Gastrocnemius medialis (tissue), 4 donors: ENCODE measurements around the gene ANKRD55. TPM values are rescaled to one million over a fixed set of nuclear protein-coding genes. Genes with fewer than 3 reads are reported as not detected.

ENCODE experiments used
- ATAC-seq, 2 donors: fragments of 150-250 bp; one replicate each; pipeline ENCODE4 v1.9.1; 2016
- DNase-seq, 2 donors: peaks; one replicate each; pipeline ENCODE4 v3.0.0-alpha.2; 2019
- H3K27ac ChIP-seq, 4 donors: fragments of 200-600 bp; sonication (generic); 1 replicate in 1 of 4; 2 replicates in 3 of 4; pipeline ENCODE4 v1.5.1; 2016 to 2018; ENCODE audit warnings: mild to moderate bottlenecking in 2 of 4, moderate library complexity in 1 of 4
- H3K27me3 ChIP-seq, 3 donors: fragments of 200-600 bp; sonication (generic) in 2 of 3; 1 replicate in 1 of 3; 2 replicates in 2 of 3; pipeline versions ENCODE4 v1.5.1 to v1.6.0; 2016 to 2019; ENCODE audit warnings: mild to moderate bottlenecking in 1 of 3, moderate library complexity in 1 of 3
- H3K36me3 ChIP-seq, 2 donors: fragments of 200-600 bp; sonication (generic) in 1 of 2; one replicate each; pipeline ENCODE4 v1.5.1; 2017 to 2018
- H3K4me1 ChIP-seq, 2 donors: fragments of 200-600 bp; sonication (generic) in 1 of 2; one replicate each; pipeline ENCODE4 v1.5.1; 2016 to 2017; ENCODE audit warnings: mild to moderate bottlenecking in 2 of 2
- H3K4me3 ChIP-seq, 4 donors: fragments of 200-600 bp; sonication (generic) in 3 of 4; 1 replicate in 1 of 4; 2 replicates in 3 of 4; pipeline ENCODE4 v1.5.1; 2016 to 2019; ENCODE audit warnings: mild to moderate bottlenecking in 2 of 4
- H3K9me3 ChIP-seq, 3 donors: fragments of 200-600 bp; sonication (generic) in 2 of 3; 1 replicate in 1 of 3; 2 replicates in 2 of 3; pipeline ENCODE4 v1.5.1; 2016 to 2019
- POLR2A ChIP-seq, 2 donors: fragments of 450-650 bp; IDR thresholded peaks; one replicate each; pipeline ENCODE4 v1.6.1; 2017; ENCODE audit warnings: antibody characterized with exemption in 2 of 2, mild to moderate bottlenecking in 2 of 2, moderate library complexity in 2 of 2
- in situ Hi-C, 4 donors: fragments of 200-750 bp; cut with MboI; loops; one replicate each; pipeline versions ENCODE4 v1.15.0 to v1.8.0; 2017; ENCODE audit warnings: low sequenced_read_pairs in 4 of 4
- intact Hi-C: fragments of 100-400 bp; cut with DNase I; formaldehyde crosslinking; loops from one replicate; pipeline ENCODE4 v1.15.1; 2023; ENCODE audit warnings: low total_unique reads
- total RNA-seq, 4 donors: library from RNA; depleted of rRNA; stranded (reverse); fragments of >200 nt; gene quantifications; one replicate each; pipeline versions ENCODE4 v1.1.0 to v1.2.3, GENCODE V29; 2016
- TF ChIP-seq, protein P1 (sequence below), 5 experiments: fragments of 450-650 bp in 3 of 5; fragments of 200-600 bp in 2 of 5; sonication (generic) in 2 of 5; IDR thresholded peaks in 4 of 5; conservative IDR thresholded peaks in 1 of 5; 1 replicate in 4 of 5; 2 replicates in 1 of 5; pipeline ENCODE4 v1.5.1; 2016 to 2019; ENCODE audit warnings: antibody characterized with exemption in 5 of 5, mild to moderate bottlenecking in 3 of 5, moderate library complexity in 3 of 5

Gene ANKRD55
- total RNA-seq, 4 donors from 2014 or later = not detected

DNA sequence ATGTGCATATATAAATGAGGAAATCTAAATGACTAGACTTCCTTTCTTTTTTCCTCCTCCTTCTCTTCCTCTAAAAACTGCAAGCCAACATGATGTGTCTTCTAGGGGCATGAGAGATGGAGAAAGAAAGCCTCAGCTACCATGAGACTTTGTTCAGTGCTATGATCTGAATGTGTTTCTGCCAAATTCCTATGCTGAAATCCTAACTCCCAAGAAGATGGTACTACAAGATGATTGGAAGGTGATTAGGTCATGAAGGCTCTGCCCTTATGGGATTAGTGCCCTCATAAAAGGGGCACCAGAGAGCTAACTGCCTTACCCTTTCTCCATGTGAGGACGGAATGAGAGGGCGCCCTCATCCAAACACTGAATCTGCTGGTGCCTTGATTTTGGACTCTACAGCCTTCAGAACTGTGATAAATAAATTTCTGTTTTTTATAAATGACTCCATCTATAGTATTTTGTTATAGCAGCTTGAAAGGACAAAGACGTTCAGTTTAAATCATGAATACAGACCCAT lies 166.1 kb downstream of the ANKRD55 start:
- Histone ChIP-seq H3K27ac (no peak overlapping the region), H3K36me3 (no peaks in the 10 kb centered on the region), H3K9me3 (no peaks in the 10 kb centered on the region), H3K27me3 (no peaks in the 10 kb centered on the region), H3K4me3 (no peak overlapping the region), H3K4me1 (peaks cover 0 to 7% of the 10 kb centered on the region in 2 donors)
- ATAC-seq = no peak
- in situ Hi-C loops (no loop called here), intact Hi-C loops (no loop called here)
- TF ChIP-seq POLR2A (IDR thresholded peaks at IDR 0.05) = no peak
- TF ChIP-seq, protein P1, sequence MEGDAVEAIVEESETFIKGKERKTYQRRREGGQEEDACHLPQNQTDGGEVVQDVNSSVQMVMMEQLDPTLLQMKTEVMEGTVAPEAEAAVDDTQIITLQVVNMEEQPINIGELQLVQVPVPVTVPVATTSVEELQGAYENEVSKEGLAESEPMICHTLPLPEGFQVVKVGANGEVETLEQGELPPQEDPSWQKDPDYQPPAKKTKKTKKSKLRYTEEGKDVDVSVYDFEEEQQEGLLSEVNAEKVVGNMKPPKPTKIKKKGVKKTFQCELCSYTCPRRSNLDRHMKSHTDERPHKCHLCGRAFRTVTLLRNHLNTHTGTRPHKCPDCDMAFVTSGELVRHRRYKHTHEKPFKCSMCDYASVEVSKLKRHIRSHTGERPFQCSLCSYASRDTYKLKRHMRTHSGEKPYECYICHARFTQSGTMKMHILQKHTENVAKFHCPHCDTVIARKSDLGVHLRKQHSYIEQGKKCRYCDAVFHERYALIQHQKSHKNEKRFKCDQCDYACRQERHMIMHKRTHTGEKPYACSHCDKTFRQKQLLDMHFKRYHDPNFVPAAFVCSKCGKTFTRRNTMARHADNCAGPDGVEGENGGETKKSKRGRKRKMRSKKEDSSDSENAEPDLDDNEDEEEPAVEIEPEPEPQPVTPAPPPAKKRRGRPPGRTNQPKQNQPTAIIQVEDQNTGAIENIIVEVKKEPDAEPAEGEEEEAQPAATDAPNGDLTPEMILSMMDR (IDR thresholded peaks at IDR 0.05 in 4 of 5, conservative IDR thresholded peaks at IDR 0.05 in 1 of 5) = no peak
- DNase-seq = no peak

- Histone ChIP-seq H3K4me3 (no peak overlapping the region), H3K4me1 (peaks cover 0 to under 1% of the 10 kb centered on the region in 2 donors), H3K27me3 (no peaks in the 10 kb centered on the region), H3K36me3 (no peaks in the 10 kb centered on the region), H3K9me3 (no peaks in the 10 kb centered on the region), H3K27ac (no peak overlapping the region)
- in situ Hi-C loops = no loop called here
- intact Hi-C loops = no loop called here
- no peak for DNase-seq
- ATAC-seq = no peak
- no peak for TF ChIP-seq POLR2A (IDR thresholded peaks at IDR 0.05)
- TF ChIP-seq, protein P1 (IDR thresholded peaks at IDR 0.05 in 4 of 5, conservative IDR thresholded peaks at IDR 0.05 in 1 of 5) = no peak
Observed at GRCh38 chr5:56064984-56065383, 168.1 kb downstream of the ANKRD55 start.

DNA sequence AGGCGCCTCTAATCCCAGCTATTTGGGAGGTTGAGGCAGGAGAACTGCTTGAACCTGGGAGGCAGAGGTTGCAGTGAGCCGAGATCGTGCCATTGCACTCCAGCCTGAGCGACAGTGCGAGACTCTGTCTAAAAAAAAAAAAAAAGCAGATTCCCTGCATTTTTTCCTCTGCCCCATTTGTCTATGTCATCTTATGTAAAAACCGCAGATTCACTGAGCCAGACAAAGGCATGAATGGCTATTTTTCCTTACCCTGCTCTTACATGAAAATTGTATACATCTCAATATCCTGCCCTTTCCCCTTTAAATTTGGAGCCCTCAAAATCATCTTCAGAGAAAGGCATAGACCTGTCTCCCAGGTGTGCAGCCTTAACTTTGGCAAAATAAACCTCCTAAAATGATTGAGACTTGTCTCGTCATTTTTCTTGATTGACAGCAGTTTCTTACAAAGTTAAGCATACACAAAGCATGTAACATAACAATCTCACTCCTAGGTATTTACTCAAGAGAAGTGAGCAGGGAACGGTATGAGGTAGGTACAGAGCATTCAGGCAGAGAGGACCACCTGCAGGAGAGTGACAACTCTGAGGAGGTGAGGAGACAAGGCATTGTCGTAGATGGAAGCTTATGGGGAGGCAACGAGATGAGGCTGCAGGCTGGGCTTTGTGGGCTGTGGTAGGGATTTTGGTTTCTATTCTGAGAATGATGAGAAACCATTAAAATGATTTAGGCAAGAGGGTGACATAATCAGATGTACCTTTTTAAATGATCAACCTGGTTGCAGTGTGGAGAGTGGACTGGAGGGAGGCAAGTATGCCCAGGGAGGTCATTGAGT lies 172.6 kb downstream of the ANKRD55 start:
- peaks cover 11 to 12% of the 10 kb centered on the region in 2 donors for H3K4me1 ChIP-seq
- H3K36me3 ChIP-seq = no peaks in the 10 kb centered on the region
- in situ Hi-C loops = no loop called here
- no peak overlapping the region for H3K27ac ChIP-seq
- ATAC-seq (no peak), DNase-seq (no peak)
- H3K27me3 ChIP-seq = no peaks in the 10 kb centered on the region
- no peak overlapping the region for H3K4me3 ChIP-seq
- intact Hi-C loops = no loop called here
- no peaks in the 10 kb centered on the region for H3K9me3 ChIP-seq
- TF ChIP-seq, protein P1 (IDR thresholded peaks at IDR 0.05 in 4 of 5, conservative IDR thresholded peaks at IDR 0.05 in 1 of 5) = no peak
- TF ChIP-seq POLR2A (IDR thresholded peaks at IDR 0.05) = no peak

- in situ Hi-C loops (no loop called here), intact Hi-C loops (loop anchor here (5.0 kb wide), 1 partner anchor 68 kb away; the partner anchor contains the start of gene IL6ST)
- no peak overlapping the region for H3K4me3 ChIP-seq
- ATAC-seq (no peak), DNase-seq (no peak)
- no peak overlapping the region for H3K27ac ChIP-seq
- H3K4me1 ChIP-seq = peaks cover 11 to 12% of the 10 kb centered on the region in 2 donors
- no peaks in the 10 kb centered on the region for H3K27me3 ChIP-seq
- no peaks in the 10 kb centered on the region for H3K9me3 ChIP-seq
- no peaks in the 10 kb centered on the region for H3K36me3 ChIP-seq
- no peak for TF ChIP-seq POLR2A (IDR thresholded peaks at IDR 0.05)
Observed at GRCh38 chr5:56059854-56060253, 173.3 kb downstream of the ANKRD55 start.

DNA sequence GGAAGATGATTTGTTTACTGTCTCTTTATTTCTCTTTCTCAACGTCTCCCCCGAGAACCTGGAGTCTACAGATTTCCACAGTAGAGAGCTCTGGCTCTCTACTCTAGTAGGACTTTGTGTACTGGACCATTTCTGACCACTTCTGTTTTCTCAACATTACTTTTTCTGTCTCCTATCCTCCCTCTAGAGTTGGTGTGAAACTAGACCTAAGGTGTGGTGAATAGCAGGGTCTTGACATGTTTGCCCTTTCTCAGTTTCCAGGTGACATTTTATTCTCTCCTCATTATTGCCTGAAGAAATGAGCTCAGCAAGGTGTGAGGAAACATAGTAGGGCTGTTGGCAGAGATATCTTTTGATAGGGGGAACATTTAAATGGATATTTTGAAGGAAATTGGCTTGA lies 176.3 kb downstream of the ANKRD55 start:
- Histone ChIP-seq H3K27ac (no peak overlapping the region), H3K27me3 (no peaks in the 10 kb centered on the region), H3K36me3 (no peaks in the 10 kb centered on the region), H3K4me3 (no peak overlapping the region), H3K9me3 (no peaks in the 10 kb centered on the region), H3K4me1 (peaks cover 11 to 12% of the 10 kb centered on the region in 2 donors)
- in situ Hi-C loops = no loop called here
- intact Hi-C loops = loop anchor here (5.0 kb wide), 1 partner anchor 65 kb away; the partner anchor contains the start of gene IL6ST
- no peak for ATAC-seq
- TF ChIP-seq POLR2A (IDR thresholded peaks at IDR 0.05) = no peak
- TF ChIP-seq, protein P1 (IDR thresholded peaks at IDR 0.05 in 4 of 5, conservative IDR thresholded peaks at IDR 0.05 in 1 of 5) = no peak
- no peak for DNase-seq
